MM.1S (cell line): ENCODE data around the gene COL6A2.

Experiments
- DNase-seq: peaks from one replicate; pipeline ENCODE4 v3.0.0-alpha.2; 2015
- H2AFZ ChIP-seq: fragments of 300-600 bp; sonication (generic); 2 replicates; pipeline ENCODE4 v1.6.0; 2016; ENCODE audit warnings: antibody characterized with exemption, low read length
- H3F3A ChIP-seq: fragments of 300-600 bp; sonication (generic); 2 replicates; pipeline ENCODE4 v1.6.1; 2016; ENCODE audit warnings: mild to moderate bottlenecking, antibody characterized with exemption, low read length, moderate library complexity, mixed read lengths; ENCODE audit not compliant: insufficient read depth
- H3K27ac ChIP-seq: fragments of 300-600 bp; sonication (generic); 2 replicates; pipeline ENCODE4 v1.5.1; 2016; ENCODE audit warnings: mild to moderate bottlenecking, low read length
- H3K27me3 ChIP-seq: fragments of 300-600 bp; sonication (generic); replicated peaks from 2 replicates; pipeline ENCODE4 v1.6.0; 2016; ENCODE audit warnings: low read length; ENCODE audit not compliant: insufficient read depth
- H3K36me3 ChIP-seq: fragments of 300-600 bp; sonication (generic); replicated peaks from 2 replicates; pipeline ENCODE4 v1.6.1; 2016; ENCODE audit warnings: mild to moderate bottlenecking, low read length, mixed read lengths; ENCODE audit not compliant: insufficient read depth
- H3K4me1 ChIP-seq: fragments of 300-600 bp; sonication (generic); 2 replicates; pipeline ENCODE4 v1.6.1; 2016; ENCODE audit warnings: low read length, mixed read lengths
- H3K4me2 ChIP-seq: fragments of 300-600 bp; sonication (generic); 2 replicates; pipeline ENCODE4 v1.6.0; 2016; ENCODE audit warnings: low read depth, low read length
- H3K4me3 ChIP-seq: fragments of 300-600 bp; sonication (generic); 2 replicates; pipeline ENCODE4 v1.5.1; 2016; ENCODE audit warnings: low read length, mixed read lengths
- H3K79me2 ChIP-seq: fragments of 300-600 bp; sonication (generic); 2 replicates; pipeline ENCODE4 v1.6.1; 2016; ENCODE audit warnings: mixed run types, low read length, mixed read lengths
- H3K9ac ChIP-seq: fragments of 300-600 bp; sonication (generic); 2 replicates; pipeline ENCODE4 v1.6.1; 2016; ENCODE audit warnings: low read length, mixed read lengths
- H3K9me2 ChIP-seq: fragments of 300-600 bp; sonication (generic); replicated peaks from 2 replicates; pipeline ENCODE4 v1.6.1; 2016; ENCODE audit warnings: mild to moderate bottlenecking, low read length, mixed read lengths; ENCODE audit not compliant: insufficient read depth
- H3K9me3 ChIP-seq: fragments of 300-600 bp; sonication (generic); replicated peaks from 2 replicates; pipeline ENCODE4 v1.6.1; 2016; ENCODE audit warnings: mild to moderate bottlenecking, low read length, mixed read lengths; ENCODE audit not compliant: insufficient read depth
- H4K20me1 ChIP-seq: fragments of 300-600 bp; sonication (generic); 2 replicates; pipeline ENCODE4 v1.6.1; 2016; ENCODE audit warnings: mild to moderate bottlenecking, low read length, moderate library complexity, mixed read lengths; ENCODE audit not compliant: insufficient read depth
- CTCF ChIP-seq: fragments of 300-600 bp; sonication (generic); IDR thresholded peaks from 2 replicates; pipeline ENCODE4 v1.5.1; 2016; ENCODE audit warnings: antibody characterized with exemption, low read length, mixed read lengths
- EZH2 ChIP-seq: fragments of 300-600 bp; sonication (generic); optimal IDR thresholded peaks from 2 replicates; pipeline ENCODE3; 2017; ENCODE audit warnings: low read depth, mild to moderate bottlenecking, antibody characterized with exemption, low read length, mixed read lengths
- EZH2phosphoT487 ChIP-seq: fragments of 300-600 bp; sonication (generic); IDR thresholded peaks from 2 replicates; pipeline ENCODE4 v1.6.1; 2018; ENCODE audit warnings: antibody characterized with exemption, low read length

The COL6A2 gene

DNA sequence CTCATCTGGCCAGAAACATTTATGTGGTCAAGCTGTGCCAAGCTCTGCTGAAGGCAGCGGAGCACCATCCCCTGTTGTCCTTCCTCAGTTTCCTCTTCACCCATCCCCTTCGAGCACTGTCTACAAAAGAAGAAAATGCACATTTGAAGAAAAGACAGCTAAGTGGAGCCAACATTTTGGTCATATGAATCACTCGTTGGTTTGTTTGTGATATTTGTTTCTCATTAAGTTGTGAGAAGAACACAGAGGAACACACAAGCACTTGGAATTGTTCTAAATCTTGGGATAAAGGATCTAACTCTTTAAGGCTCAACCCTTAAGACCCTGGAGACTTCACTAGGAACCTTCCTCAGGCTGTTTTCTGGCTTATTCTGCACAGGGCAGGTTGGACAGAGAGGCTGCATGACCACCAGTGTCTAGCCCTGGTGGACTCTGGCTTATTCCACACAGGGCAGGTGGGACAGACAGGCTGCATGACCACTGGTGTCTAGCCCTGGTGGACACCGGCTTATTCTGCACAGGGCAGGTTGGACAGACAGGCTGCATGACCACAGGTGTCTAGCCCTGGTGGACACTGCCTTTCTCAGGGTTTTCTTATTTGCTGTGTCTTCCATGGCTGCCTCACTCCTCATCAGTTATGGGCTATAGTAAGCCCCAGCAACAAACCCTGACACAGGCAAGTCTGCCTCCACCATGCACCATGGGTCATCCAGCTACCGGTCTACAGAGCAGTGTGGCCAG, 35.3 kb upstream of the COL6A2 start:
- Histone ChIP-seq H3K9me3 (no peaks in the 10 kb centered on the region), H3K4me1 (no peaks in the 10 kb centered on the region), H4K20me1 (no peaks in the 10 kb centered on the region), H3K36me3 (no peaks in the 10 kb centered on the region), H3K27me3 (peaks cover 99% of the 10 kb centered on the region), H3K79me2 (no peaks in the 10 kb centered on the region), H3K4me3 (no peak overlapping the region), H3K9me2 (no peaks in the 10 kb centered on the region), H2AFZ (no peak overlapping the region), H3K9ac (no peak overlapping the region), H3K27ac (no peak overlapping the region), H3K4me2 (no peak overlapping the region), H3F3A (no peaks in the 10 kb centered on the region)
- TF ChIP-seq CTCF (no peak), EZH2 (no peak), EZH2phosphoT487 (no peak)
- DNase-seq: no peak

DNA sequence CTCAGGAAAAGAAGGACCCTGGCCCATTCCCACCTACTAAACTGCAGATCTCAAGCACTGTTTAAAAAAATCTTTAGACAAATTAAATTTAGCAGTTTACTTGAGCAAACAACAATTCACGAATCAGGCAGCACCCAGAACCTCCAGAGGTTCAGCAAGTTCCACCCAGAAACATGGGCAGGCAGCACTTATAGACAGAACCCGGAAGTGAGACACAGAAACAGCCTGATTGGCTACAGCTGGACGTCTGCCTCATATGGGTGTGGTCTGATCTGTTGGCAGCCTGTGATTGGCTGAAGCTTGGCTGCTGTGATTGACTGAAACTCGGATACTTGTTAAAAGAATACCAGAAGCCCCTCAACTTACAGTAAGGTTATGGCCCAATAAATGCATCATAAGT, 34.7 kb upstream of the COL6A2 start:
- no peak for TF ChIP-seq EZH2
- TF ChIP-seq CTCF: no peak
- TF ChIP-seq EZH2phosphoT487: no peak
- Histone ChIP-seq H3K27ac (no peak overlapping the region), H3K27me3 (peaks cover 99% of the 10 kb centered on the region), H3K79me2 (no peaks in the 10 kb centered on the region), H3F3A (no peaks in the 10 kb centered on the region), H3K36me3 (no peaks in the 10 kb centered on the region), H3K4me2 (no peak overlapping the region), H4K20me1 (no peaks in the 10 kb centered on the region), H3K4me1 (no peaks in the 10 kb centered on the region), H3K4me3 (no peak overlapping the region), H3K9me2 (no peaks in the 10 kb centered on the region), H2AFZ (no peak overlapping the region), H3K9me3 (no peaks in the 10 kb centered on the region), H3K9ac (no peak overlapping the region)
- no peak for DNase-seq

GRCh38 chr21:46063734-46064680, 33.9 kb upstream of the COL6A2 start:
- Histone ChIP-seq H3K9me3 (no peaks in the 10 kb centered on the region), H3K9ac (no peak overlapping the region), H4K20me1 (no peaks in the 10 kb centered on the region), H3K4me2 (no peak overlapping the region), H3K36me3 (no peaks in the 10 kb centered on the region), H3K4me3 (no peak overlapping the region), H3F3A (no peaks in the 10 kb centered on the region), H2AFZ (no peak overlapping the region), H3K9me2 (no peaks in the 10 kb centered on the region), H3K27me3 (peaks cover 94% of the 10 kb centered on the region), H3K27ac (no peak overlapping the region), H3K4me1 (no peaks in the 10 kb centered on the region), H3K79me2 (no peaks in the 10 kb centered on the region)
- no peak for TF ChIP-seq EZH2
- TF ChIP-seq CTCF: no peak
- no peak for TF ChIP-seq EZH2phosphoT487
- DNase-seq: no peak
